Stimulated activated CD8-positive, alpha-beta memory T cell treated with anti-CD3 and anti-CD28 coated beads, Interleukin-12 subunit alpha, Interleukin-12 subunit beta, amount 100 ng/mL, for 24 hours (primary cell): ENCODE results near the gene MT1X.
"Not testable (repeated sequence)": the region's sequence is repeated elsewhere in the genome, so short reads cannot be mapped to it uniquely, and the experiment has no call there.

ENCODE experiments used
- DNase-seq: peaks from one replicate; pipeline ENCODE4 v3.0.0-alpha.2; 2020; ENCODE audit errors: extremely low read depth

The MT1X gene

GRCh38 chr16:56653218-56653617, 29.1 kb upstream of the MT1X start:
- no peak for DNase-seq

GRCh38 chr16:56657555-56658326, 24.5 kb upstream of the MT1X start, which contains the start of gene MT1F:
MT1F (plus strand) TSS chr16:56657959; CDS start chr16:56658059, 100 bp downstream.
- peak; percentile 41 for DNase-seq

GRCh38 chr16:56658327-56658875, 23.9 kb upstream of the MT1X start:
- no peak for DNase-seq

GRCh38 chr16:56662357-56663354, 19.6 kb upstream of the MT1X start:
- no peak for DNase-seq

GRCh38 chr16:56664506-56664905, 17.8 kb upstream of the MT1X start:
- DNase-seq, result no peak

- not testable (repeated sequence) for DNase-seq
These were observed 16.7 kb upstream of the MT1X start for GRCh38 chr16:56665286-56666261.

GRCh38 chr16:56667581-56668571, 14.4 kb upstream of the MT1X start, which contains the start of gene MT1G:
MT1G (minus strand) TSS chr16:56668065; CDS start chr16:56667993, 72 bp downstream.
- DNase-seq, result no peak

GRCh38 chr16:56669005-56669839, 13.0 kb upstream of the MT1X start, which contains the start of gene MT1H:
MT1H (plus strand) TSS chr16:56669814; CDS start chr16:56669885, 71 bp downstream.
- DNase-seq, result no peak

GRCh38 chr16:56669840-56670619, 12.2 kb upstream of the MT1X start:
- DNase-seq, result no peak

- DNase-seq, result no peak
These were observed 11.7 kb upstream of the MT1X start for GRCh38 chr16:56670620-56670934.

GRCh38 chr16:56671691-56672090, 10.6 kb upstream of the MT1X start:
- not testable (repeated sequence) for DNase-seq

- DNase-seq, result not testable (repeated sequence)
These were observed 10.1 kb upstream of the MT1X start for GRCh38 chr16:56672171-56672570.

GRCh38 chr16:56672761-56673536, 9.3 kb upstream of the MT1X start:
- no peak for DNase-seq

GRCh38 chr16:56673921-56674320, 8.3 kb upstream of the MT1X start:
- no peak for DNase-seq

GRCh38 chr16:56674570-56674969, 7.7 kb upstream of the MT1X start:
- DNase-seq, result not testable (repeated sequence)

GRCh38 chr16:56675685-56676210, 6.5 kb upstream of the MT1X start:
- no peak for DNase-seq

GRCh38 chr16:56677474-56677873, 4.8 kb upstream of the MT1X start:
- DNase-seq, result no peak
